ENCODE data around the gene CUL4A.

- TF ChIP-seq, protein P1, sequence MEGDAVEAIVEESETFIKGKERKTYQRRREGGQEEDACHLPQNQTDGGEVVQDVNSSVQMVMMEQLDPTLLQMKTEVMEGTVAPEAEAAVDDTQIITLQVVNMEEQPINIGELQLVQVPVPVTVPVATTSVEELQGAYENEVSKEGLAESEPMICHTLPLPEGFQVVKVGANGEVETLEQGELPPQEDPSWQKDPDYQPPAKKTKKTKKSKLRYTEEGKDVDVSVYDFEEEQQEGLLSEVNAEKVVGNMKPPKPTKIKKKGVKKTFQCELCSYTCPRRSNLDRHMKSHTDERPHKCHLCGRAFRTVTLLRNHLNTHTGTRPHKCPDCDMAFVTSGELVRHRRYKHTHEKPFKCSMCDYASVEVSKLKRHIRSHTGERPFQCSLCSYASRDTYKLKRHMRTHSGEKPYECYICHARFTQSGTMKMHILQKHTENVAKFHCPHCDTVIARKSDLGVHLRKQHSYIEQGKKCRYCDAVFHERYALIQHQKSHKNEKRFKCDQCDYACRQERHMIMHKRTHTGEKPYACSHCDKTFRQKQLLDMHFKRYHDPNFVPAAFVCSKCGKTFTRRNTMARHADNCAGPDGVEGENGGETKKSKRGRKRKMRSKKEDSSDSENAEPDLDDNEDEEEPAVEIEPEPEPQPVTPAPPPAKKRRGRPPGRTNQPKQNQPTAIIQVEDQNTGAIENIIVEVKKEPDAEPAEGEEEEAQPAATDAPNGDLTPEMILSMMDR (IDR thresholded peaks at IDR 0.05): no peak
- TF ChIP-seq POLR2A (IDR thresholded peaks at IDR 0.05): no peak
Measured at GRCh38 chr13:113223070-113223469, 13.7 kb downstream of the CUL4A start.
